Activated naive CD4-positive, alpha-beta T cell treated with anti-CD3 and anti-CD28 coated beads for 36 hours (primary cell): ENCODE data around the gene TNFSF12. TPM values are rescaled to one million over a fixed set of nuclear protein-coding genes. Genes with fewer than 3 reads are reported as not detected.
"Not testable (repeated sequence)": the region's sequence is repeated elsewhere in the genome, so short reads cannot be mapped to it uniquely, and the experiment has no call there.

ENCODE experiments used
- CTCF ChIA-PET: fragments of 350-600 bp; sonication (Branson Sonifier 250); formaldehyde crosslinking; loops from one replicate; lab custom pipeline; 2021; ENCODE audit warnings: antibody characterized with exemption; lab: Charles Lee
- DNase-seq: peaks from one replicate; pipeline ENCODE4 v3.0.0-alpha.2; 2020
- H3K27ac Mint-ChIP-seq: one replicate; pipeline ENCODE4 v1.8.0; 2021; ENCODE audit warnings: mild to moderate bottlenecking, mixed read lengths
- H3K27me3 Mint-ChIP-seq: one replicate; pipeline ENCODE4 v1.8.0; 2021; ENCODE audit warnings: low read depth, mixed read lengths
- H3K36me3 Mint-ChIP-seq: one replicate; pipeline ENCODE4 v1.8.0; 2021; ENCODE audit warnings: low read depth, mixed read lengths
- H3K4me1 Mint-ChIP-seq: one replicate; pipeline ENCODE4 v1.8.0; 2021; ENCODE audit warnings: low read depth, mixed read lengths
- H3K4me3 Mint-ChIP-seq: one replicate; pipeline ENCODE4 v1.8.0; 2021; ENCODE audit warnings: mild to moderate bottlenecking, moderate library complexity, mixed read lengths
- H3K9me3 Mint-ChIP-seq: one replicate; pipeline ENCODE4 v1.8.0; 2021; ENCODE audit warnings: mixed read lengths
- intact Hi-C: fragments of 100-400 bp; cut with micrococcal nuclease; formaldehyde crosslinking; loops from one replicate; pipeline ENCODE4 v1.15.1; 2023
- total RNA-seq, 2 experiments: library from RNA; stranded (reverse); gene quantifications; one replicate each; pipeline ENCODE4 v1.2.3, GENCODE V29; 2021

TNFSF12 gene
- total RNA-seq, 2 experiments from 2014 or later: 5.8 to 7.4 TPM

DNA sequence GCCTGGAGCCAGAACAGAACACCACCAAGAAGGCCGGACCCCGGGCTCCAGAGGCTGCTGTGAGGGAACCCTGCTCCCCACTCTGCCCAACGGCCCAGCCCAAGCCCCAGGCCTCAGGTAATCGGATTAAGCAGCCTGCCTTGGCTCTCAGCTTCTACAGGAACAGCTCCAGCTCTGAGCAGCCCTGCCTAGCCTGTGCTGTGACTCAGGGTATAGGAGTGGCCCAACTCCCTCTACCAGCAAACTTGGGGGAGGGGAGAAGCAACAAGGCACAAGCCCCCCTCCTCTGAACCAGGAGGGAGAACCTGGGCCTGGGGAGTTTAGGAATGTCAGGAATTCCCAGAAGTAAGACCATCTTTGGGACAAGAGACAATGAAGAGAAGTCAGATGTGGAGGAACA is 41.9 kb downstream of the TNFSF12 start:
- intact Hi-C loops: no loop called here
- DNase-seq: no peak
- Mint-ChIP-seq H3K9me3 (no peaks in the 10 kb centered on the region), H3K27ac (peak overlapping the region; percentile 30), H3K36me3 (peaks cover 31% of the 10 kb centered on the region), H3K4me3 (no peak overlapping the region), H3K4me1 (peaks cover 7% of the 10 kb centered on the region), H3K27me3 (no peaks in the 10 kb centered on the region)
- CTCF ChIA-PET: no interaction called here

DNA sequence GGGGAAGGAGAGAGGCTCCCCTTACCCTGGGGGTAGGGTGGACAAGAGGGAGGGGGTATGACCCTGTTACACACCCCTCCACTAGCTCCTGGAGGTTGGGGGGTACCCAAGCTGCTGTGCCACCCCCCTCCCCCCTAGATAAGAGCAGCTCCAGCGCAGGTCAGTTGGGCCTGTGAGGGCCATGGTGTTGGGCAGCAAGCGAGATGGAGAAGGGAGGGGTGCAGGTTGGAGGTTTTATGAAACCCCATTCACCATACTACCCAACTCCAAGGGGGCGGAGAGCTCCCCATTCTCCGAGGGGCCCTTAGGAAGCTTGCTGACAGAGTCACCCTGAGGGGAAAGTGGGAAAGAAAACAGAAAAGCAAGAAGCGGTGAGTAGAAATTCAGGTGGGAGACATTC is 42.7 kb downstream of the TNFSF12 start:
- H3K27ac Mint-ChIP-seq: no peak overlapping the region
- no peaks in the 10 kb centered on the region for H3K27me3 Mint-ChIP-seq
- H3K4me3 Mint-ChIP-seq: no peak overlapping the region
- peaks cover 32% of the 10 kb centered on the region for H3K36me3 Mint-ChIP-seq
- intact Hi-C loops: no loop called here
- CTCF ChIA-PET: interaction anchor here (0.5 kb wide), 1 partner anchor 46 kb away, joined by 3 read pairs; no protein-coding TSS in a partner anchor
- H3K4me1 Mint-ChIP-seq: peaks cover 4% of the 10 kb centered on the region
- no peaks in the 10 kb centered on the region for H3K9me3 Mint-ChIP-seq
- DNase-seq: no peak

DNA sequence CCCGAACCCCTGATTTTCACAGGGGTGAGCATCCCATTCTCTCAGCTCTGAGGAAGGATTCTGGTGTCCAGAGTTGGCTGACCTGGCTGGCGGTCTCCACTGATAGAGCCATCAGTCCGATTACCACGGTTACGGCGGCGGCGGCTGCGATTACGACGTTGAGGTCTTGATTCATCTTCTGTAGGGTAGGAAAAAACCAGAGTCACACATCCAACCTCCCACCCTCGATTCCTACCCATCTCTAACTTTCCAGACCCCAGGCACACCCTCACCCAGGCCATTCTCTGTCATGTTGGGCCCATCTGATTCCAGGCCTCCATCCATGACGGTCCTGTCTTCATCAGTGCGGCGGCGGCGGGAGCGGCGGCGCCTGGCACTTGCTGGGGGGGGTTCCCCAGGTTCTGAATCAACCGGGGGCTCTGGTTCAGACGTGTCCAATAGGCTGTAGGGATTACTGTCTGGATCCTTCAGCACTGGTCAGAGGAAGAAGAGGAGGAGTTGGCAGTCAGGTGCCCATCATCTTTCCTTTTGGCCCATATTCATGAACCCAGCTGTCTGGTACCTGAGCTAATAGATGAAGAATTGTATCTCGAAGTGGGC is 43.7 kb downstream of the TNFSF12 start:
- CTCF ChIA-PET: no interaction called here
- no peaks in the 10 kb centered on the region for H3K27me3 Mint-ChIP-seq

DNA sequence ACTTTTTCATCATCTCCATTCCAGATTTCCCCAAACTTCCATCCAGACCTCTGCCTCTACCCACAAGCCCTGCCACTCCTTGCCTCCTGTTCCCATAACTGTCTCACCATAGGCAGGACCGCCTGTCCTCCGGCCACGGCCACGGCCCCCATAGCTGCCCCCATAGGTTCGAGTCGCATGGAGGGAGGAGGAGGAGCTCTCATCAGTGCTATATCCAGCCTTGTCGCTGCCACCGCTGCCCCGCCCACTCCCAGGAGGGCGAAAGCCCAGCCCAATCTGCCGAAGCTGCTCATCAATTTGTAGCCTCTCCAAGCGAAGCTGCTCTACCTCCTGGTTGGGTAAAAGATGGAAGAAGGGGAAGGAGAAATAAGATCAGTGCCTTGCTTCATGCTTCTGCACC is 44.4 kb downstream of the TNFSF12 start:
- H3K4me3 Mint-ChIP-seq: no peak overlapping the region
- no peaks in the 10 kb centered on the region for H3K27me3 Mint-ChIP-seq
- intact Hi-C loops: no loop called here
- peaks cover 2% of the 10 kb centered on the region for H3K4me1 Mint-ChIP-seq
- H3K9me3 Mint-ChIP-seq: no peaks in the 10 kb centered on the region
- no peak for DNase-seq
- no peak overlapping the region for H3K27ac Mint-ChIP-seq
- CTCF ChIA-PET: interaction anchor here (1.4 kb wide), 1 partner anchor 8 kb away, joined by 3 read pairs; no protein-coding TSS in a partner anchor
- H3K36me3 Mint-ChIP-seq: peaks cover 35% of the 10 kb centered on the region

More for the DNA sequence above, 43.7 kb downstream of the TNFSF12 start:
- Mint-ChIP-seq H3K4me3 (no peak overlapping the region), H3K27ac (no peak overlapping the region), H3K9me3 (no peaks in the 10 kb centered on the region), H3K36me3 (peaks cover 37% of the 10 kb centered on the region), H3K4me1 (peaks cover 2% of the 10 kb centered on the region)
- intact Hi-C loops: no loop called here
- DNase-seq: no peak

DNA sequence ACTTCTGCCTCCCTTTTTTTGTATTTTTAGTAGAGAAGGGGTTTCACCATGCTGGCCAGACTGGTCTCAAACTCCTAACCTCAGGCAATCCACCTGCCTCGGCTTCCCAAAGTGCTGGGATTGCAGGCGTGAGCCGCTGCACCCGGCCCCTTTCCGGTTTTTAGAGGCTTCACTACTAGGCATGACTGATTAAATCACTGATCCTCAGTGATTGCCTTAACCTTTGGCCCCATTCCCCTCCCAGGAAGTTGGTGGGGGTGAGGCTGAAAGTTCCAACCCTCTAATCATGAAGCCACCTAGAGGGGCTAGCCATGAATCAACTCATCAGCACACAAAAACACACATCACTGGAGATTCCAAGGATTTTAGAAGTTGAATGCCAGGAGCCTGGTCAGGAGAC is 48.7 kb downstream of the TNFSF12 start:
- H3K9me3 Mint-ChIP-seq, DNase-seq, H3K27me3 Mint-ChIP-seq, intact Hi-C loops, CTCF ChIA-PET, H3K4me3 Mint-ChIP-seq, H3K27ac Mint-ChIP-seq, H3K4me1 Mint-ChIP-seq: not testable (repeated sequence)
- H3K36me3 Mint-ChIP-seq: peaks cover 33% of the 10 kb centered on the region

DNA sequence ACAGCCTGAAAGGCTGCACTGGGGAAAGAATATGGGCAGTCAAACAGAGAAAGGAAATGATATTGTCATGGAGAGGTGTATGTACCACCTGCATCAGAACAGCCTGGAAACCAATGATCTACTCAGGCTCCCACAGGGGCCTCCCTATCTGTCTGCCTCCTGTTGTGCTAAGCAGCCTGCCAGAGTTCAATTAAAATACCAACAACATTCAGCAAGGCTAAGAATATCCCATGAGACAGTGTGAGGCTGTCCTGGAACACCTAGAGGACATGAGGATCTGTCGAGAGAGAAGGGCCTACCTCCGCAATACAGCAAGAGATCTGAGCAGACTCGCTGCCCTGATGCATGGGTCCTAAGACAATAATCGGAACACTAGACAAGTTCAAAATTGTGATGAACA is 57.4 kb downstream of the TNFSF12 start:
- peaks cover 20% of the 10 kb centered on the region for H3K36me3 Mint-ChIP-seq
- no peaks in the 10 kb centered on the region for H3K9me3 Mint-ChIP-seq
- no peak overlapping the region for H3K27ac Mint-ChIP-seq
- peaks cover 16% of the 10 kb centered on the region for H3K4me1 Mint-ChIP-seq
- intact Hi-C loops: no loop called here
- no peak for DNase-seq
- CTCF ChIA-PET: no interaction called here
- no peak overlapping the region for H3K4me3 Mint-ChIP-seq
- H3K27me3 Mint-ChIP-seq: no peaks in the 10 kb centered on the region

Other genes with a start within 250 kb of the TNFSF12 start
- gene EIF5A, start 241.4 kb upstream of the TNFSF12 start, total RNA-seq: 100 to 1,000 TPM; 757 to 792 TPM
- 10 to 100 TPM; 28.2 to 32.2 TPM for gene GPS2, start 233.7 kb upstream of the TNFSF12 start, total RNA-seq
- gene NEURL4, start 219.7 kb upstream of the TNFSF12 start, total RNA-seq: 10 to 100 TPM; 21.9 to 22.5 TPM
- gene ACAP1, start 212.5 kb upstream of the TNFSF12 start, total RNA-seq: 100 to 1,000 TPM; 309 to 320 TPM
- gene KCTD11, start 196.9 kb upstream of the TNFSF12 start, total RNA-seq: under 1 TPM; 0.41 to 0.47 TPM
- not detected for gene TMEM95, start 193.9 kb upstream of the TNFSF12 start, total RNA-seq
- gene TNK1, start 168.0 kb upstream of the TNFSF12 start, total RNA-seq: 1 to 10 TPM; 4.0 to 4.8 TPM
- 10 to 100 TPM; 58.6 to 59.4 TPM for gene PLSCR3, start 154.5 kb upstream of the TNFSF12 start, total RNA-seq
- gene TMEM256, start 145.0 kb upstream of the TNFSF12 start, total RNA-seq: 10 to 100 TPM; 65.6 to 66.3 TPM
- gene NLGN2, start 141.2 kb upstream of the TNFSF12 start, total RNA-seq: 1 to 10 TPM; 7.7 to 8.9 TPM
- gene SPEM1, start 128.7 kb upstream of the TNFSF12 start, total RNA-seq: not detected
- not detected for gene SPEM2, start 123.4 kb upstream of the TNFSF12 start, total RNA-seq
- gene SPEM3, start 120.2 kb upstream of the TNFSF12 start, total RNA-seq: not detected
- gene TMEM102, start 113.6 kb upstream of the TNFSF12 start, total RNA-seq: 1 to 10 TPM; 3.3 to 3.5 TPM
- 1 to 10 TPM; 1.3 to 1.6 TPM for gene FGF11, start 109.5 kb upstream of the TNFSF12 start, total RNA-seq
- 1 to 10 TPM; 5.1 to 5.9 TPM for gene CHRNB1, start 104.0 kb upstream of the TNFSF12 start, total RNA-seq
- gene ZBTB4, start 69.4 kb upstream of the TNFSF12 start, total RNA-seq: 1 to 10 TPM; 9.2 to 9.4 TPM
- not detected for gene SLC35G6, start 67.6 kb upstream of the TNFSF12 start, total RNA-seq
- 100 to 1,000 TPM; 204 to 205 TPM for gene POLR2A, start 64.7 kb upstream of the TNFSF12 start, total RNA-seq
- 1 to 10 TPM; 2.1 to 2.6 TPM for gene TNFSF13, start 9.7 kb downstream of the TNFSF12 start, total RNA-seq
- 10 to 100 TPM; 43.2 to 46.9 TPM for gene SENP3, start 12.9 kb downstream of the TNFSF12 start, total RNA-seq
- 10 to 100 TPM; 11.6 to 12.6 TPM for gene CD68, start 30.6 kb downstream of the TNFSF12 start, total RNA-seq
- 10 to 100 TPM; 48.8 to 53.5 TPM for gene MPDU1, start 34.8 kb downstream of the TNFSF12 start, total RNA-seq
- under 1 TPM in 1 of 2 experiments, not detected in 1; 0.20 TPM for gene SOX15, start 41.0 kb downstream of the TNFSF12 start, total RNA-seq
- 10 to 100 TPM; 29.7 to 36.8 TPM for gene FXR2, start 65.8 kb downstream of the TNFSF12 start, total RNA-seq
- 10 to 100 TPM; 14.3 to 16.9 TPM for gene SAT2, start 78.8 kb downstream of the TNFSF12 start, total RNA-seq
- not detected for gene SHBG, start 81.1 kb downstream of the TNFSF12 start, total RNA-seq
- gene ATP1B2, start 101.9 kb downstream of the TNFSF12 start, total RNA-seq: under 1 TPM; 0.14 to 0.30 TPM
- 100 to 1,000 TPM; 148 to 149 TPM for gene TP53, start 138.4 kb downstream of the TNFSF12 start, total RNA-seq
- gene WRAP53, start 139.4 kb downstream of the TNFSF12 start, total RNA-seq: 10 to 100 TPM; 13.7 to 14.7 TPM
- gene EFNB3, start 156.1 kb downstream of the TNFSF12 start, total RNA-seq: not detected
- gene DNAH2, start 168.7 kb downstream of the TNFSF12 start, total RNA-seq: not detected